HS-5 (cell line): Measurements from ENCODE around the gene FGB.
"Not testable (repeated sequence)": the region's sequence is repeated elsewhere in the genome, so short reads cannot be mapped to it uniquely, and the experiment has no call there.

Source experiments
- DNase-seq: peaks from one replicate; pipeline ENCODE4 v3.0.0-alpha.2; 2012; ENCODE audit warnings: low read depth

Gene FGB

DNA sequence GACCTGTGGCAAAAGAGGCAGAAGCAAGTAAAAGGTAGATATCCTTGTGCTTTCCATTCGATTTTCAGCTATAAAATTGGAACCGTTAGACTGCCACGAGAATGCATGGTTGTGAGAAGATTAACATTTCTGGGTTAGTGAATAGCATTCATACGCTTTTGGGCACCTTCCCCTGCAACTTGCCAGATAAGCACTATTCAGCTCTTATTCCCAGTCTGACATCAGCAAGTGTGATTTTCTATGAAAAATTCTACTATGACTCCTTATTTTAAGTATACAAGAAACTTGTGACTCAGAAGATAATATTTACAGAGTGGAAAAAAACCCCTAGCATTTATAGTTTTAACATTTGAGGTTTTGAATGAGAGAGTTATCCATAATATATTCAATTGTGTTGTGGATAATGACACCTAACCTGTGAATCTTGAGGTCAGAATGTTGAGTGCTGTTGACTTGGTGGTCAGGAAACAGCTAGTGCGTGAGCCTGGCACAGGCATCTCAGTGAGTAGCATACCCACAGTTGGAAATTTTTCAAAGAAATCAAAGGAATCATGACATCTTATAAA is 3.9 kb downstream of the FGB start:
- DNase-seq, result no peak

DNA sequence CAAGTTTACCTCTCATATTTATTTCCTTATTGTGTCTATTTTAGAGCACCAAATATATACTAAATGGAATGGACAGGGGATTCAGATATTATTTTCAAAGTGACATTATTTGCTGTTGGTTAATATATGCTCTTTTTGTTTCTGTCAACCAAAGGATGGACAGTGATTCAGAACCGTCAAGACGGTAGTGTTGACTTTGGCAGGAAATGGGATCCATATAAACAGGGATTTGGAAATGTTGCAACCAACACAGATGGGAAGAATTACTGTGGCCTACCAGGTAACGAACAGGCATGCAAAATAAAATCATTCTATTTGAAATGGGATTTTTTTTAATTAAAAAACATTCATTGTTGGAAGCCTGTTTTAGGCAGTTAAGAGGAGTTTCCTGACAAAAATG is 6.2 kb downstream of the FGB start:
- no peak for DNase-seq

- DNase-seq, result no peak
These were observed 6.8 kb downstream of the FGB start for GRCh38 chr4:154569584-154569983.

DNA sequence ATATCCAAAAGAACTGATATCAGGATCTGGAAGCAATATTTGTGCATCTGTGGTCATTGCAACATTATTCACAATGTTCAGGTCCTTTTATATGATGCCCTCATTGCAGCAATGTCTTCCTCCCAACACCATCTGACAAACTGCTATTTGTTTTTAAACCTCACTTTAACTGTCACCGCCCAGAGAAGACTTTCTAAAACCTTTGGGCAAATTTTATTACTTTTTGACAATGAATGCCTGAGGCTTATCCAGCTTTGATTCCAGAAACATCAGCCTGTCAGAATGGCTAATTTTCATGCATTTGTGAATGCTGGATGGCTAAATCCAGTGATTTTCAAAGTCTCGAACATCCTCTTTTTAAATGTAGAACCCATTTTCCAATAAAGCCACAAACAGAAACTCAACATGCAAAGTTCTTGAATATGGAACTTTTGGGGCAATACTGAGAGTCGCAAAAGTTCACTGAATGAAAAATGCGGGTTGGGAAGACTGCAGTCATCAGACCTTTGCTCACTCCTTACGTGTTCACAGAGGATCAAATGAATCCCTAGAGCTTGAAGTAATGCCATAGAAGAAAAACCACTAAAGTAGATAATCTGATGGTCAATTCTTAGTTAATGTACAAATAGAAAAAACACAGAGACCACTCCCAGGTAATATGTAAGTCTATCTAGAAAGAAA is 10.5 kb downstream of the FGB start:
- no peak for DNase-seq

DNA sequence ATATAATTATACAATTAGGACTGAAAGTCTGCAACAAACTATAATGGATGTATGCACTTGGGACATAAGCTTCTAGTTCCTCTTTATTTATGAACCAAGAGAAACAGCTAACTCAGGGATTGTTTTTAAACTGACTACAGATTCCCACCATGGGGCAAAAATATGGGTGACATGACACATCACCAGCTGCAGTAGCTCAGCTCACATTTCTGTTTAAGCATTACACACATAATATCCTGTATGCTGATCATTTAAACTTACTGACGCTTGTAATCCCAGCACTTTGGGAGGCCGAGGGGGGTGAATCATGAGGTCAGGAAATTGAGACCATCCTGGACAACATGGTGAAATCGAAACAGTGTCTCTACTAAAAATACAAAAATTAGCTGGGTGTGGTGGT is 11.5 kb downstream of the FGB start:
- DNase-seq, result no peak

GRCh38 chr4:154577324-154577723 is 14.5 kb downstream of the FGB start:
- no peak for DNase-seq

- DNase-seq, result no peak
These were observed 16.1 kb downstream of the FGB start for GRCh38 chr4:154578919-154579318.

DNA sequence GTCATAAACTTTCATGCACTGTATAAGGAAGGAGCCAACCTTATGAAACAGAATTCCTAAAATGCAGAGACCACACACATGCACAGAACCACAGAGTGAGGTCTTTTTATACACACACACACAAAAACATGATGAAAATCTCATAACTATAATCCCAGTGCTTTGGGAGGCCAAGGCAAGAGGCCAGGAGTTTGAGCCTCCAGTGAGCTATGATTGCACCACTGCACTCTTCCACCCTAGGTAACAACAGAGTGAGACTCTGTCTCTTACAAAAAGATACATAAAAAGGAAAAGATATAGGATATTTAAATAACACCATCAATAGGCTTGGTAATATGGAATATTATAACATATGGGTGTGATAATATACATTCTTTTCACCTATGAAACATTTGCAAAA is 17.1 kb downstream of the FGB start:
- no peak for DNase-seq

DNA sequence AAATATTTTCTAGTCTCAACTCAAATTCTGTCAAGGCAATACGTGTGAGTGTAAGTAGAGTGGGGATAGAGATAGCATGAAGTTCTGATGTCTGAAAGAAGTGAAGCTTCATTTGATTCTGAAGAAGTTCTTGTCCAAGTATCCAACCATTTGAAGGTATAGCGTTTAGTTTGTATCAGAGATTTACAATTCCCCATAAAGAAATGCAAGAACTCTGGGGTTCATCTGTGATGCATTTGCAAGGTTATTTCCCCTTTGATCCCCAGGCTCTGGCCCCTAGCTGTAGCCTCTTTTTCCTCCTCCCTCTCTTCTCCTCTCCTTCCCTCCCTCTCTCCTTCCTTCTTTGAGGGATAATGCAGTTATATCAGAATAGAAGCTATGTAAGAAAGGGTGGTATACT is 19.9 kb downstream of the FGB start:
- DNase-seq, result no peak

DNA sequence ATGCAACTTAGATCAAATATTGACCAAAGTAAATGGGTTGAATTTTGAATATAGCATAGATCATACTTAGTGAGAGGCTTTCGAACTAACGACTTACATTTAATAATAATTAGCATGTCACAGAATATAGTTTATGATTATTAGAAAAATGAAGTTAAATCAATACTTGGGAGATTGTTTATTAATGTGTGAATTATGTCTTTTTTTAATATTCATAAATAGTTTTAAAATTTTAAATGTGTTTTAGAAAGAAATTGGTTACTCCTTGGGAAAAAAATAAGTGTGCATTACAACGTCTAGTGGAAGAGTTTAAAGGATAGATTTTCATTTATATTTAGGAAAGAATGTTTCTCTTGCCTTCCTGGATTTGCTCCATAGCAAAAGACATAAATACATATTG is 20.4 kb downstream of the FGB start:
- no peak for DNase-seq

DNA sequence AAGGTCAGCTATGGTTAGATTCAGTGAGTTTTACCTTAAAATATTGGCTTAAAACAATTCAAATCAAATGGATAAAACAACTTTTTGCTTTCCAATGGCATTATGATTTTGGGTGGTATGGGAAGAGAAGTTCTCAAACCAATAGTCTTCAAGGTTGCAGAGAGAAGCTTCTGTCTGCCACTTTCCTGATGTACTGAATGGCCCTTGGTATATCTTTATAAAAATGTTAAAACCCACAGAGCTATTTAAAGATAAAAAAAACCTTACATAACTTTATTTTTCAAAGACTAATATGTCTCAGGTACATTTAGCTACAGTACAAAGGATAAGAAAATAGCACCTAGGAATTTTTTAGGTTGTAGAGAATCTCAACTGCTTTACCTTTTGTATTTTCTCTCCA is 20.9 kb downstream of the FGB start:
- no peak for DNase-seq

DNA sequence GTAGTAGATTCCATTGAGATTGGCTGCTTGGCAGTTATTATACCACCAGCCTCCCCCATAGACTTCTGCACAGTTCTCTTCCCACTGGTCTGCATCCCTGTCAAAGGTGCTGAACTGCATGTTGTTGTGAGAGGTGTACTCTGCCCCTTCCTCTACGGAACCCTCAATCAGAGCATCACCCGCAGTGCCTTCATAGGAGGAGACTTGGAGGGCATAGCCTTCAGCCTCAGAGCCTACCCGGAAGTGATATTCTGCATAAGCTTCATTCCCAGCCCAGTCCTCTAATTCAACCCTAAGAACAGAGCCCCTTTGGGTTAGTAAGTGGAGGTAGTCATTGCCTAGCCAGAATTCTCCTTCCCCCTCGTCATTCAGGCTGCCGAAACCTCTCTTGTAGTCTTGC is 21.4 kb downstream of the FGB start:
- DNase-seq, result no peak

- no peak for DNase-seq
These were observed 22.7 kb downstream of the FGB start for GRCh38 chr4:154585369-154586018.

- no peak for DNase-seq
These were observed 23.7 kb downstream of the FGB start for GRCh38 chr4:154586296-154587033.

GRCh38 chr4:154588198-154588597 is 25.4 kb downstream of the FGB start:
- DNase-seq, result no peak

- DNase-seq, result no peak
These were observed 26.7 kb downstream of the FGB start for GRCh38 chr4:154589296-154590197.

DNA sequence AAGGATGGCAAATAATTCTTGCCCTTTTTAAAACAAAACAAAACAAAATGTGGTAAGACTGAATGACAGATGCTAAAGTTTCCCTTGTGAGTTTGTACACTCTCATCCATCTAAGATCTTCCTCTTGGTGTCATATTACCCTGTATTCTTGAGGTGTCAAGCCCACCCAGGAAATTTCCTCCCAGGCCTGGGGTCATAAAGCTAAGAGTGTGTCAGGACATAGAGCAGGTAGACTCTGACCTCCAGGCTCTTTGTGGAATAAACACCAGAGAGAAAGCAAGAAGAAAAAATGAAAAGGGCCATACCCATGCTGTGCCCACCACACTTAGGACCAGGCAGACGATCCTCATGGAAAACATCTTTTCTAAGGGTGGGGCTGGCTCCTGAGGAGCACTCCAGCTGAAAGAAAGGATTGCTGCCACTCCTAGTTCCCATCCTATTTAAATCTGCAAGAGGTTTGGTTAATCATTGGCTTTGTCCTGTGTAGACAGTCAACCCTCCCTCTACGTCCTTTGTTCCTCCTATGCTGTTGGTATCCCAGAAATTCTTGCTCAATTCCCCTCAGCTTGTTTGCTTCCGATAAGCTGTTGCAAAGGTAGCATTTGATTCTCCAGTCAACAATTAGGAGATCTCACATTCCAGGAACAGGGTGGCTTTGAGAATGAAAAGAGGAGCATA is 27.7 kb downstream of the FGB start, which contains the start of gene FGA:
FGA (minus strand) TSS at position 414 of the 678 bp plus-strand sequence; CDS start at position 359, 55 bp downstream.
- no peak for DNase-seq

DNA sequence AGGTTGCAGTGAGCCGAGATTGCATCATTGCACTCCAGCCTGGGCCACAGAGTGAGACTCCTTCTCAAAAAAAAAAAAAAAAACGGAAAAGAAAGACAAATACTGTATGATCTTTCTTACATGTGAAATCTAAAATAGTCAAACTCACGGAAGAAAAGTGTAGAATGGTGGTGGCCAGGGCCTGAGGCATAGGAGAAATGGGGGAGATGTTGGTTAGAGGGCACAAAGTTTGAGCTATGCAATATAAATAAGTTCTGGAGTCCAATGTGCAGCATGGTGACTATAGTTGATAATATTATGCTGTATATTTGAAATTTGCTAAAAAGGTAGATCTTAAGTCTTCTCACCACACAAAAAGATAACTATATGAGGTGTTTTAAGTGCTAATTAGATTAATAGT is 29.1 kb downstream of the FGB start:
- DNase-seq, result no peak

DNA sequence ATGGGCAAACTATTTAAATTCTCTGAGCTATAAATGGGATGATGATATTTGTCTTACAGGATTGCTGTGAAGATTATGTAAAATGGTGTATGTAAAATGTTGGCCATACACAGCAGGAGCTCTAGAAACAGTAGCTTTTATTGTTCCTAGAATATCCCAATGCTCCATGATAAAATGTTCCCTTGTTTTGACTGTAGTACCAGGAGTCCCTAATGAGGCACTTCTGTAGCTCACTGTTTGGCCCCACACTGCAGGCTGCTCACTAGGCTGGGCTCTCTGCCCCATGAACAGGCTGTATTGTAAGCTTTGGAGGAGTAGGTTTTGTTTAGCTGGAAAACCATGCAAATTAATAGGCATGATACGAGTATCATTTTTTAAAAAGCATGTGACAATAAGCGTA is 31.1 kb downstream of the FGB start:
- DNase-seq, result no peak

- not testable (repeated sequence) for DNase-seq
These were observed 31.5 kb downstream of the FGB start for GRCh38 chr4:154594343-154594742.

GRCh38 chr4:154595807-154596206 is 33.0 kb downstream of the FGB start:
- DNase-seq, result no peak
